K562 (cell line): ENCODE measurements around the gene DNAAF8. TPM values are rescaled to one million over a fixed set of nuclear protein-coding genes. Genes with fewer than 3 reads are reported as not detected.

Experiments
- ATAC-seq: fragments of 200-7000 bp; cut with Tn5 transposase; 3 replicates; pipeline ENCODE4 v1.9.1; 2020; ENCODE audit warnings: moderate library complexity
- BruUV-seq: library from RNA; stranded (reverse); fragments of 400-500 nt; replicated peaks from 2 replicates; lab custom pipeline; 2021; lab: Mats Ljungman, UMichigan
- CTCF ChIA-PET: fragments of 300-600 bp; formaldehyde crosslinking; extraction: SDS; loops from one replicate; lab custom pipeline; 2021; ENCODE audit warnings: low intra/inter-chr PET ratio; lab: Yijun Ruan, JAX
- POLR2A ChIA-PET: fragments of 300-600, 350-650 bp; sonication (Branson Sonifier 250); formaldehyde crosslinking; extraction: SDS; loops from one replicate; lab custom pipeline; 2021; ENCODE audit warnings: antibody characterized with exemption, inconsistent platforms; lab: Yijun Ruan, JAX
- DNase-seq, 4 experiments: peaks; one replicate each; pipeline versions ENCODE4 v3.0.0 to v3.0.0-alpha.2; 2011 to 2018; ENCODE audit warnings: low spot score in 3 of 4, mixed read lengths in 3 of 4; ENCODE audit errors: extremely low read depth in 1 of 4
- FAIRE-seq: peaks from 2 replicates; lab custom pipeline; 2011; peaks lifted over from hg19 to GRCh38; lab: Jason Lieb, UNC
- H2AFZ ChIP-seq: 2 replicates; pipeline ENCODE4 v1.6.0; 2011; ENCODE audit warnings: low read depth, low read length, control low read depth, inconsistent platforms
- H3K27ac ChIP-seq: fragments of 200-600 bp; 3 replicates; pipeline ENCODE4 v1.8.0; 2011; ENCODE audit warnings: low read depth, mild to moderate bottlenecking, control low read depth, inconsistent platforms, low read length, moderate library complexity, mixed read lengths; ENCODE audit errors: extremely low read depth
- H3K27me3 ChIP-seq, 2 experiments: fragments of 300-600 bp in 1 of 2; 2 replicates in 1 of 2; 3 replicates in 1 of 2; pipeline versions ENCODE4 v1.6.0 to v1.8.0; 2011; ENCODE audit warnings: inconsistent platforms in 2 of 2, low read length in 2 of 2, mild to moderate bottlenecking in 1 of 2, mixed read lengths in 1 of 2, moderate library complexity in 1 of 2; ENCODE audit not compliant: control insufficient read depth in 2 of 2, insufficient read depth in 2 of 2
- H3K36me3 ChIP-seq: fragments of 300-600 bp; 3 replicates; pipeline ENCODE4 v1.8.0; 2011; ENCODE audit warnings: mild to moderate bottlenecking, low read length, inconsistent platforms; ENCODE audit not compliant: control insufficient read depth, insufficient read depth
- H3K4me1 ChIP-seq, 2 experiments: fragments of 200-600 bp in 1 of 2; replicated peaks in 1 of 2; 2 replicates in 1 of 2; 3 replicates in 1 of 2; pipeline versions ENCODE4 v1.5.1 to v1.8.0; 2011; ENCODE audit warnings: inconsistent platforms in 2 of 2, low read length in 2 of 2, mild to moderate bottlenecking in 1 of 2, mixed read lengths in 1 of 2, moderate library complexity in 1 of 2; ENCODE audit not compliant: control insufficient read depth in 2 of 2, insufficient read depth in 2 of 2
- H3K4me2 ChIP-seq: 2 replicates; pipeline ENCODE4 v1.6.1; 2011; ENCODE audit warnings: low read length, control low read depth, inconsistent platforms, mixed read lengths; ENCODE audit not compliant: insufficient read depth
- H3K4me3 ChIP-seq: fragments of 200-600 bp; sonication (generic), shearing (Covaris generic); 2 replicates; pipeline ENCODE4 v1.5.1; 2016; ENCODE audit warnings: control low read depth, inconsistent platforms
- H3K79me2 ChIP-seq: fragments of 200-600 bp; 3 replicates; pipeline ENCODE4 v1.8.0; 2011; ENCODE audit warnings: low read length, inconsistent platforms; ENCODE audit not compliant: control insufficient read depth, insufficient read depth
- H3K9ac ChIP-seq, 2 experiments: 2 replicates each; pipeline versions ENCODE4 v1.6.0 to v1.6.1; 2011; ENCODE audit warnings: low read depth in 2 of 2, low read length in 2 of 2, control low read depth in 1 of 2, inconsistent platforms in 1 of 2, mild to moderate bottlenecking in 1 of 2, mixed read lengths in 1 of 2; ENCODE audit not compliant: insufficient read depth in 1 of 2
- H3K9me1 ChIP-seq: one replicate; pipeline ENCODE4 v1.6.0; 2011; ENCODE audit warnings: inconsistent platforms, mild to moderate bottlenecking, low read length, moderate library complexity; ENCODE audit not compliant: control insufficient read depth, insufficient read depth
- H3K9me3 ChIP-seq: replicated peaks from 2 replicates; pipeline ENCODE4 v1.5.1; 2011; ENCODE audit warnings: low read depth, low read length, inconsistent platforms; ENCODE audit not compliant: control insufficient read depth, insufficient read depth
- H4K20me1 ChIP-seq: replicated peaks from 2 replicates; pipeline ENCODE4 v1.6.1; 2011; ENCODE audit warnings: low read length, inconsistent platforms, mixed read lengths; ENCODE audit not compliant: control insufficient read depth, insufficient read depth
- CHCHD3 ChIP-seq: fragments of 250-450 bp; sonication (Bioruptor Pico); IDR thresholded peaks from 2 replicates; pipeline ENCODE4 v2.1.2; 2022; ENCODE audit warnings: mild to moderate bottlenecking
- IFI16 ChIP-seq: fragments of 250-450 bp; sonication (Bioruptor Pico); IDR thresholded peaks from 2 replicates; pipeline ENCODE4 v2.1.2; 2022; ENCODE audit warnings: mild to moderate bottlenecking, inconsistent platforms
- LEF1 ChIP-seq: fragments of 450-650 bp; IDR thresholded peaks from 2 replicates; pipeline ENCODE4 v1.6.1; 2016; ENCODE audit warnings: mild to moderate bottlenecking
- MIER1 ChIP-seq: fragments of 450-650 bp; IDR thresholded peaks from 2 replicates; pipeline ENCODE4 v1.6.1; 2016; ENCODE audit warnings: antibody characterized with exemption, mild to moderate bottlenecking, low read depth
- PHB2 ChIP-seq: fragments of 450-650 bp; IDR thresholded peaks from 2 replicates; pipeline ENCODE4 v1.6.1; 2017; ENCODE audit warnings: low read depth
- PHF20 ChIP-seq: fragments of 450-650 bp; IDR thresholded peaks from 2 replicates; pipeline ENCODE4 v1.6.1; 2018; ENCODE audit not compliant: partially characterized antibody
- PPARD ChIP-seq: fragments of 250-450 bp; sonication (Bioruptor Pico); IDR thresholded peaks from 2 replicates; pipeline ENCODE4 v1.8.0; 2022; ENCODE audit warnings: inconsistent platforms, mild to moderate bottlenecking, moderate library complexity
- RAD51 ChIP-seq: fragments of 450-650 bp; IDR thresholded peaks from 2 replicates; pipeline ENCODE4 v1.7.1; 2016; ENCODE audit warnings: low read depth, mild to moderate bottlenecking, borderline replicate concordance
- YY1 ChIP-seq, 3 experiments: IDR thresholded peaks; 2 replicates each; pipeline ENCODE4 v1.6.1; 2011; ENCODE audit warnings: low read length in 2 of 3, mild to moderate bottlenecking in 2 of 3, moderate library complexity in 2 of 3, borderline replicate concordance in 1 of 3, control low read depth in 1 of 3, low read depth in 1 of 3; ENCODE audit not compliant: insufficient read depth in 3 of 3, insufficient replicate concordance in 2 of 3, control insufficient read depth in 1 of 3, insufficient read length in 1 of 3; ENCODE audit errors: extremely low read depth in 1 of 3
- ZFP1 ChIP-seq: fragments of 450-650 bp; formaldehyde crosslinking; IDR thresholded peaks from 2 replicates; pipeline ENCODE4 v1.4.0; 2020; ENCODE audit warnings: mild to moderate bottlenecking, mixed read lengths
- ZNF197 ChIP-seq: fragments of 200-800 bp; sonication (Bioruptor generic); IDR thresholded peaks from 2 replicates; pipeline ENCODE4 v1.6.1; 2016; ENCODE audit warnings: low read depth, missing genetic modification characterization, missing compliant biosample characterization
- ZSCAN29 ChIP-seq: fragments of 450-650 bp; IDR thresholded peaks from 2 replicates; pipeline ENCODE4 v1.6.1; 2017
- WGBS: fragments of 100-300 bp; shearing (Covaris generic); methylation state at CpG from one replicate; pipeline ENCODE4 v1.1.6; 2016; ENCODE audit warnings: low coverage, mixed read lengths; ENCODE audit not compliant: insufficient coverage; ENCODE audit errors: missing lambda C conversion rate; 5-methylcytosine and 5-hydroxymethylcytosine counted together
- in situ Hi-C: fragments of 300-500 bp; cut with MboI; formaldehyde crosslinking; loops from 4 replicates; pipeline ENCODE4 v1.15.0; 2018; ENCODE audit warnings: inconsistent platforms, mixed read lengths
- intact Hi-C: fragments of 100-400 bp; cut with micrococcal nuclease; formaldehyde crosslinking; loops from 2 replicates; pipeline ENCODE4 v1.14.2; 2022
- polyA plus RNA-seq, 8 experiments: library from polyadenylated mRNA; depleted of rRNA in 4 of 8; stranded (reverse) in 5 of 8; unstranded in 3 of 8; fragments of >200 nt; fragmentation: Nextera tagmentation in 2 of 8; fragmentation: Illumina TruSeq in 1 of 8; extraction: Ambion mirVana in 2 of 8; extraction: Trizol in 1 of 8; gene quantifications; 2 replicates each; pipeline versions ENCODE4 v1.2.1 to v1.2.3, GENCODE V29; 2011 to 2014; ENCODE audit warnings: inconsistent platforms in 1 of 8, missing spikeins in 1 of 8
- total RNA-seq, 7 experiments: library from RNA; depleted of rRNA in 6 of 7; stranded (reverse); fragments of >200 nt in 6 of 7; fragmentation: Illumina TruSeq in 2 of 7; extraction: Trizol in 2 of 7; gene quantifications; 2 replicates each; pipeline versions ENCODE4 v1.2.1 to v1.2.3, GENCODE V29; 2011 to 2021; ENCODE audit warnings: low replicate concordance in 1 of 7
- TF ChIP-seq, protein P1 (sequence below): fragments of 450-650 bp; formaldehyde crosslinking; IDR thresholded peaks from 2 replicates; pipeline ENCODE4 v1.4.0; 2020; ENCODE audit warnings: mild to moderate bottlenecking, moderate library complexity

Gene DNAAF8
- total and polyA plus RNA-seq, 9 of the 15 experiments (the other 6 are each of a cell fraction or from before 2014, with no cell fraction given), result 0.04 to 0.12 (median 0.10) TPM; not detected in 6

DNA sequence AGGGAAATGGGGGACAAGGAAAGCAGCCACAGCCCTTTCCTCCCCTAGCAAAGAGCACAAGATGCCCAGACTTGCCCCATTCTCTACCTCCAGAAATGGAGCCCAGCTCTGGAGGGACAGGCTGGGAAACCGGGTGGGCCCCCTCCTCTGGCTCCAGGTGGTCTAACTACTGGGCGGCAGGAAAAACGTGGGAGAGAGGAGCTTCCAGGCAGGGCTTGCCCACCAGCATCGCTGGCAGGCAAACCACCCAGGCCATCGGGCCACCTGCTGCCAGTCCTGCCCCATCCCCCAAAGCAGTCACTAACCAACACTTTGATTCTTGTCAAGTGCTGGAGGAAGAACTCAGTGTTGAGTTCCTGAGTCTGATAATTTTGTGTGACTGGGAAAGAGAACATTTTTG lies 15.9 kb upstream of the DNAAF8 start:
- Histone ChIP-seq H3K9me3 (no peaks in the 10 kb centered on the region), H3K36me3 (peaks cover 57% of the 10 kb centered on the region), H3K9me1 (no peaks in the 10 kb centered on the region), H3K4me3 (no peak overlapping the region), H2AFZ (no peak overlapping the region), H3K4me2 (no peak overlapping the region), H3K79me2 (no peaks in the 10 kb centered on the region), H3K4me1 (no peaks in the 10 kb centered on the region), H4K20me1 (no peaks in the 10 kb centered on the region), H3K27me3 (no peaks in the 10 kb centered on the region), H3K27ac (no peak overlapping the region), H3K9ac (no peak overlapping the region)
- DNase-seq, result no peak
- in situ Hi-C loops (loop anchor here (5.0 kb wide), 1 partner anchor 239 kb away; the partner anchor contains the start of gene SEC14L5), intact Hi-C loops (loop anchor here (5.0 kb wide), 1 partner anchor 84 kb away; the partner anchor contains the start of gene ROGDI)
- POLR2A ChIA-PET, result interaction anchor here (0.6 kb wide), 1 partner anchor 279 kb away, joined by 3 read pairs; no protein-coding TSS in a partner anchor
- no peak for FAIRE-seq
- BruUV-seq, result no TSS peak
- ATAC-seq, result no peak
- CTCF ChIA-PET, result interaction anchor here (0.6 to 1.6 kb wide), 2 partner anchors 136 to 238 kb away, joined by 4 to 5 read pairs; no protein-coding TSS in a partner anchor
- WGBS, result 75% methylated on average over 5 of the region's 5 CpGs
- TF ChIP-seq ZFP1, result no peak
- TF ChIP-seq LEF1, result no peak
- TF ChIP-seq ZSCAN29, result no peak
- no peak for TF ChIP-seq ZNF197 (CRISPR knock-in tag)
- TF ChIP-seq PHF20, result no peak
- no peak for TF ChIP-seq PHB2
- TF ChIP-seq YY1 (IDR thresholded peaks at IDR 0.05; ENCODE audit: borderline replicate concordance in 1 of 3, control insufficient read depth in 1 of 3, extremely low read depth in 1 of 3, insufficient read depth in 3 of 3, insufficient read length in 1 of 3, insufficient replicate concordance in 2 of 3, low read depth in 1 of 3, low read length in 2 of 3), result no peak
- no peak for TF ChIP-seq RAD51
- no peak for TF ChIP-seq PPARD (CRISPR knock-in tag)
- no peak for TF ChIP-seq IFI16 (CRISPR knock-in tag)
- no peak for TF ChIP-seq CHCHD3 (CRISPR knock-in tag)
- TF ChIP-seq MIER1, result no peak
- TF ChIP-seq, protein P1, sequence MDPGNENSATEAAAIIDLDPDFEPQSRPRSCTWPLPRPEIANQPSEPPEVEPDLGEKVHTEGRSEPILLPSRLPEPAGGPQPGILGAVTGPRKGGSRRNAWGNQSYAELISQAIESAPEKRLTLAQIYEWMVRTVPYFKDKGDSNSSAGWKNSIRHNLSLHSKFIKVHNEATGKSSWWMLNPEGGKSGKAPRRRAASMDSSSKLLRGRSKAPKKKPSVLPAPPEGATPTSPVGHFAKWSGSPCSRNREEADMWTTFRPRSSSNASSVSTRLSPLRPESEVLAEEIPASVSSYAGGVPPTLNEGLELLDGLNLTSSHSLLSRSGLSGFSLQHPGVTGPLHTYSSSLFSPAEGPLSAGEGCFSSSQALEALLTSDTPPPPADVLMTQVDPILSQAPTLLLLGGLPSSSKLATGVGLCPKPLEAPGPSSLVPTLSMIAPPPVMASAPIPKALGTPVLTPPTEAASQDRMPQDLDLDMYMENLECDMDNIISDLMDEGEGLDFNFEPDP (CRISPR knock-in tag), result no peak
